ENCODE data around the gene SLC9A9. TPM values are rescaled to one million over a fixed set of nuclear protein-coding genes. Genes with fewer than 3 reads are reported as not detected.

The SLC9A9 gene
- total and polyA plus RNA-seq, 9 of the 15 experiments (the other 6 are each of a cell fraction or from before 2014, with no cell fraction given) = 0.03 to 0.13 TPM; not detected in 7

DNA sequence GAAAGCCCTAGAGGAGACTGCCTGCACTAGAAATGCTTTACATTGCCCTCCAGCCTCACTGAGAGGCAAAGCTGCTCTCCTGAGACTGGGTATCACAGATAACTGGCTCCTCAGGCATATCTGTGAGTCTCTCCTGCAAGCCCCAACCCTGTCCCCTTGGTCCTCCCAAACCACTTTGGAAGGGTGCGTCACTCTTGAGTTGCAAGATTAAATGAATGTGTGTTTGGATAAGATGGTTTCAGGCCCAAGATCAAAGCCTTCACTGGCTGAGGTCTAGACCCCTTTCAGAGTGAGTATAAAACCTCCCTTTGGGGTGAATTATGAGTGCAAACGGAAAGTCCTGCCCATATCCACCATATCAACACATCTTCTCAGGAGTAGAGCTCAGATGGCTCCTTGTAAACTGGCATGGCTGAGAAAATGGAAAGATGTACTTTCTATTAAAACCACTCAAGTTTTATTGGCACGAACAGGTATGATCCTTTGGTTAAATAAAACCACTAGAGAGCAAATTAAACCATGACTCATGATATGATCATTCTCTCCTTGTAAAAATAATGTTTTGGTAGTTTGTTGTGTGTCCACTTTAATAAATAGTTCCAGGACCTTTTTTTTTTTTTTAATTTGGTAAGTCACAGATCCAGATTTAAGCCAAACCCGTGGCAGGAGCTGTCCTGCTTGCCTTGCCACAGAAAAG, 564.7 kb downstream of the SLC9A9 start (continued):
- TF ChIP-seq TAF15 (IDR thresholded peaks at IDR 0.05; ENCODE audit: low read depth, low read length) (no peak), ZNF507 (tag; conservative IDR thresholded peaks at IDR 0.05) (no peak), ZNF324 (CRISPR knock-in tag; IDR thresholded peaks at IDR 0.05) (no peak), THRAP3 (IDR thresholded peaks at IDR 0.05; ENCODE audit: borderline replicate concordance) (no peak), JUNB (CRISPR knock-in tag; conservative IDR thresholded peaks at IDR 0.05) (no peak)
- TF ChIP-seq, protein P1, sequence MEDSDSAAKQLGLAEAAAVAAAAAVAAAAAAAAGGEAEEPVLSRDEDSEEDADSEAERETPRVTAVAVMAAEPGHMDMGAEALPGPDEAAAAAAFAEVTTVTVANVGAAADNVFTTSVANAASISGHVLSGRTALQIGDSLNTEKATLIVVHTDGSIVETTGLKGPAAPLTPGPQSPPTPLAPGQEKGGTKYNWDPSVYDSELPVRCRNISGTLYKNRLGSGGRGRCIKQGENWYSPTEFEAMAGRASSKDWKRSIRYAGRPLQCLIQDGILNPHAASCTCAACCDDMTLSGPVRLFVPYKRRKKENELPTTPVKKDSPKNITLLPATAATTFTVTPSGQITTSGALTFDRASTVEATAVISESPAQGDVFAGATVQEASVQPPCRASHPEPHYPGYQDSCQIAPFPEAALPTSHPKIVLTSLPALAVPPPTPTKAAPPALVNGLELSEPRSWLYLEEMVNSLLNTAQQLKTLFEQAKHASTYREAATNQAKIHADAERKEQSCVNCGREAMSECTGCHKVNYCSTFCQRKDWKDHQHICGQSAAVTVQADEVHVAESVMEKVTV (CRISPR knock-in tag; IDR thresholded peaks at IDR 0.05) = no peak
- TF ChIP-seq, protein P2, sequence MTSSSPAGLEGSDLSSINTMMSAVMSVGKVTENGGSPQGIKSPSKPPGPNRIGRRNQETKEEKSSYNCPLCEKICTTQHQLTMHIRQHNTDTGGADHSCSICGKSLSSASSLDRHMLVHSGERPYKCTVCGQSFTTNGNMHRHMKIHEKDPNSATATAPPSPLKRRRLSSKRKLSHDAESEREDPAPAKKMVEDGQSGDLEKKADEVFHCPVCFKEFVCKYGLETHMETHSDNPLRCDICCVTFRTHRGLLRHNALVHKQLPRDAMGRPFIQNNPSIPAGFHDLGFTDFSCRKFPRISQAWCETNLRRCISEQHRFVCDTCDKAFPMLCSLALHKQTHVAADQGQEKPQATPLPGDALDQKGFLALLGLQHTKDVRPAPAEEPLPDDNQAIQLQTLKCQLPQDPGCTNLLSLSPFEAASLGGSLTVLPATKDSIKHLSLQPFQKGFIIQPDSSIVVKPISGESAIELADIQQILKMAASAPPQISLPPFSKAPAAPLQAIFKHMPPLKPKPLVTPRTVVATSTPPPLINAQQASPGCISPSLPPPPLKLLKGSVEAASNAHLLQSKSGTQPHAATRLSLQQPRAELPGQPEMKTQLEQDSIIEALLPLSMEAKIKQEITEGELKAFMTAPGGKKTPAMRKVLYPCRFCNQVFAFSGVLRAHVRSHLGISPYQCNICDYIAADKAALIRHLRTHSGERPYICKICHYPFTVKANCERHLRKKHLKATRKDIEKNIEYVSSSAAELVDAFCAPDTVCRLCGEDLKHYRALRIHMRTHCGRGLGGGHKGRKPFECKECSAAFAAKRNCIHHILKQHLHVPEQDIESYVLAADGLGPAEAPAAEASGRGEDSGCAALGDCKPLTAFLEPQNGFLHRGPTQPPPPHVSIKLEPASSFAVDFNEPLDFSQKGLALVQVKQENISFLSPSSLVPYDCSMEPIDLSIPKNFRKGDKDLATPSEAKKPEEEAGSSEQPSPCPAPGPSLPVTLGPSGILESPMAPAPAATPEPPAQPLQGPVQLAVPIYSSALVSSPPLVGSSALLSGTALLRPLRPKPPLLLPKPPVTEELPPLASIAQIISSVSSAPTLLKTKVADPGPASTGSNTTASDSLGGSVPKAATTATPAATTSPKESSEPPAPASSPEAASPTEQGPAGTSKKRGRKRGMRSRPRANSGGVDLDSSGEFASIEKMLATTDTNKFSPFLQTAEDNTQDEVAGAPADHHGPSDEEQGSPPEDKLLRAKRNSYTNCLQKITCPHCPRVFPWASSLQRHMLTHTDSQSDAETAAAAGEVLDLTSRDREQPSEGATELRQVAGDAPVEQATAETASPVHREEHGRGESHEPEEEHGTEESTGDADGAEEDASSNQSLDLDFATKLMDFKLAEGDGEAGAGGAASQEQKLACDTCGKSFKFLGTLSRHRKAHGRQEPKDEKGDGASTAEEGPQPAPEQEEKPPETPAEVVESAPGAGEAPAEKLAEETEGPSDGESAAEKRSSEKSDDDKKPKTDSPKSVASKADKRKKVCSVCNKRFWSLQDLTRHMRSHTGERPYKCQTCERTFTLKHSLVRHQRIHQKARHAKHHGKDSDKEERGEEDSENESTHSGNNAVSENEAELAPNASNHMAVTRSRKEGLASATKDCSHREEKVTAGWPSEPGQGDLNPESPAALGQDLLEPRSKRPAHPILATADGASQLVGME (CRISPR knock-in tag; IDR thresholded peaks at IDR 0.05) = no peak
- TF ChIP-seq, protein P3, sequence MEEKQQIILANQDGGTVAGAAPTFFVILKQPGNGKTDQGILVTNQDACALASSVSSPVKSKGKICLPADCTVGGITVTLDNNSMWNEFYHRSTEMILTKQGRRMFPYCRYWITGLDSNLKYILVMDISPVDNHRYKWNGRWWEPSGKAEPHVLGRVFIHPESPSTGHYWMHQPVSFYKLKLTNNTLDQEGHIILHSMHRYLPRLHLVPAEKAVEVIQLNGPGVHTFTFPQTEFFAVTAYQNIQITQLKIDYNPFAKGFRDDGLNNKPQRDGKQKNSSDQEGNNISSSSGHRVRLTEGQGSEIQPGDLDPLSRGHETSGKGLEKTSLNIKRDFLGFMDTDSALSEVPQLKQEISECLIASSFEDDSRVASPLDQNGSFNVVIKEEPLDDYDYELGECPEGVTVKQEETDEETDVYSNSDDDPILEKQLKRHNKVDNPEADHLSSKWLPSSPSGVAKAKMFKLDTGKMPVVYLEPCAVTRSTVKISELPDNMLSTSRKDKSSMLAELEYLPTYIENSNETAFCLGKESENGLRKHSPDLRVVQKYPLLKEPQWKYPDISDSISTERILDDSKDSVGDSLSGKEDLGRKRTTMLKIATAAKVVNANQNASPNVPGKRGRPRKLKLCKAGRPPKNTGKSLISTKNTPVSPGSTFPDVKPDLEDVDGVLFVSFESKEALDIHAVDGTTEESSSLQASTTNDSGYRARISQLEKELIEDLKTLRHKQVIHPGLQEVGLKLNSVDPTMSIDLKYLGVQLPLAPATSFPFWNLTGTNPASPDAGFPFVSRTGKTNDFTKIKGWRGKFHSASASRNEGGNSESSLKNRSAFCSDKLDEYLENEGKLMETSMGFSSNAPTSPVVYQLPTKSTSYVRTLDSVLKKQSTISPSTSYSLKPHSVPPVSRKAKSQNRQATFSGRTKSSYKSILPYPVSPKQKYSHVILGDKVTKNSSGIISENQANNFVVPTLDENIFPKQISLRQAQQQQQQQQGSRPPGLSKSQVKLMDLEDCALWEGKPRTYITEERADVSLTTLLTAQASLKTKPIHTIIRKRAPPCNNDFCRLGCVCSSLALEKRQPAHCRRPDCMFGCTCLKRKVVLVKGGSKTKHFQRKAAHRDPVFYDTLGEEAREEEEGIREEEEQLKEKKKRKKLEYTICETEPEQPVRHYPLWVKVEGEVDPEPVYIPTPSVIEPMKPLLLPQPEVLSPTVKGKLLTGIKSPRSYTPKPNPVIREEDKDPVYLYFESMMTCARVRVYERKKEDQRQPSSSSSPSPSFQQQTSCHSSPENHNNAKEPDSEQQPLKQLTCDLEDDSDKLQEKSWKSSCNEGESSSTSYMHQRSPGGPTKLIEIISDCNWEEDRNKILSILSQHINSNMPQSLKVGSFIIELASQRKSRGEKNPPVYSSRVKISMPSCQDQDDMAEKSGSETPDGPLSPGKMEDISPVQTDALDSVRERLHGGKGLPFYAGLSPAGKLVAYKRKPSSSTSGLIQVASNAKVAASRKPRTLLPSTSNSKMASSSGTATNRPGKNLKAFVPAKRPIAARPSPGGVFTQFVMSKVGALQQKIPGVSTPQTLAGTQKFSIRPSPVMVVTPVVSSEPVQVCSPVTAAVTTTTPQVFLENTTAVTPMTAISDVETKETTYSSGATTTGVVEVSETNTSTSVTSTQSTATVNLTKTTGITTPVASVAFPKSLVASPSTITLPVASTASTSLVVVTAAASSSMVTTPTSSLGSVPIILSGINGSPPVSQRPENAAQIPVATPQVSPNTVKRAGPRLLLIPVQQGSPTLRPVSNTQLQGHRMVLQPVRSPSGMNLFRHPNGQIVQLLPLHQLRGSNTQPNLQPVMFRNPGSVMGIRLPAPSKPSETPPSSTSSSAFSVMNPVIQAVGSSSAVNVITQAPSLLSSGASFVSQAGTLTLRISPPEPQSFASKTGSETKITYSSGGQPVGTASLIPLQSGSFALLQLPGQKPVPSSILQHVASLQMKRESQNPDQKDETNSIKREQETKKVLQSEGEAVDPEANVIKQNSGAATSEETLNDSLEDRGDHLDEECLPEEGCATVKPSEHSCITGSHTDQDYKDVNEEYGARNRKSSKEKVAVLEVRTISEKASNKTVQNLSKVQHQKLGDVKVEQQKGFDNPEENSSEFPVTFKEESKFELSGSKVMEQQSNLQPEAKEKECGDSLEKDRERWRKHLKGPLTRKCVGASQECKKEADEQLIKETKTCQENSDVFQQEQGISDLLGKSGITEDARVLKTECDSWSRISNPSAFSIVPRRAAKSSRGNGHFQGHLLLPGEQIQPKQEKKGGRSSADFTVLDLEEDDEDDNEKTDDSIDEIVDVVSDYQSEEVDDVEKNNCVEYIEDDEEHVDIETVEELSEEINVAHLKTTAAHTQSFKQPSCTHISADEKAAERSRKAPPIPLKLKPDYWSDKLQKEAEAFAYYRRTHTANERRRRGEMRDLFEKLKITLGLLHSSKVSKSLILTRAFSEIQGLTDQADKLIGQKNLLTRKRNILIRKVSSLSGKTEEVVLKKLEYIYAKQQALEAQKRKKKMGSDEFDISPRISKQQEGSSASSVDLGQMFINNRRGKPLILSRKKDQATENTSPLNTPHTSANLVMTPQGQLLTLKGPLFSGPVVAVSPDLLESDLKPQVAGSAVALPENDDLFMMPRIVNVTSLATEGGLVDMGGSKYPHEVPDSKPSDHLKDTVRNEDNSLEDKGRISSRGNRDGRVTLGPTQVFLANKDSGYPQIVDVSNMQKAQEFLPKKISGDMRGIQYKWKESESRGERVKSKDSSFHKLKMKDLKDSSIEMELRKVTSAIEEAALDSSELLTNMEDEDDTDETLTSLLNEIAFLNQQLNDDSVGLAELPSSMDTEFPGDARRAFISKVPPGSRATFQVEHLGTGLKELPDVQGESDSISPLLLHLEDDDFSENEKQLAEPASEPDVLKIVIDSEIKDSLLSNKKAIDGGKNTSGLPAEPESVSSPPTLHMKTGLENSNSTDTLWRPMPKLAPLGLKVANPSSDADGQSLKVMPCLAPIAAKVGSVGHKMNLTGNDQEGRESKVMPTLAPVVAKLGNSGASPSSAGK (IDR thresholded peaks at IDR 0.05) = no peak
